Measurements from ENCODE around the gene ASCL2.

Gene ASCL2

GRCh38 chr11:2311353-2312133 is 41.2 kb upstream of the ASCL2 start:
- Mint-ChIP-seq H3K27me3 (ENCODE audit: low read depth) (no peaks in the 10 kb centered on the region), H3K4me1 (ENCODE audit: low read depth) (peaks cover under 1% of the 10 kb centered on the region), H3K9me3 (no peaks in the 10 kb centered on the region), H3K27ac (no peak overlapping the region), H3K36me3 (ENCODE audit: low read depth) (no peaks in the 10 kb centered on the region), H3K4me3 (no peak overlapping the region)

GRCh38 chr11:2310786-2311352 is 40.5 kb upstream of the ASCL2 start:
- no peaks in the 10 kb centered on the region for H3K9me3 Mint-ChIP-seq
- peaks cover 7% of the 10 kb centered on the region for H3K4me1 Mint-ChIP-seq (ENCODE audit: low read depth)
- no peaks in the 10 kb centered on the region for H3K27me3 Mint-ChIP-seq (ENCODE audit: low read depth)
- no peak overlapping the region for H3K4me3 Mint-ChIP-seq
- H3K36me3 Mint-ChIP-seq (ENCODE audit: low read depth): no peaks in the 10 kb centered on the region
- H3K27ac Mint-ChIP-seq: no peak overlapping the region

- H3K27me3 Mint-ChIP-seq (ENCODE audit: low read depth): no peaks in the 10 kb centered on the region
- no peak overlapping the region for H3K27ac Mint-ChIP-seq
- no peaks in the 10 kb centered on the region for H3K36me3 Mint-ChIP-seq (ENCODE audit: low read depth)
- no peak overlapping the region for H3K4me3 Mint-ChIP-seq
- no peaks in the 10 kb centered on the region for H3K9me3 Mint-ChIP-seq
- peaks cover 11% of the 10 kb centered on the region for H3K4me1 Mint-ChIP-seq (ENCODE audit: low read depth)
Measured at GRCh38 chr11:2310073-2310785, 39.8 kb upstream of the ASCL2 start.

- H3K4me3 Mint-ChIP-seq: no peak overlapping the region
- no peaks in the 10 kb centered on the region for H3K9me3 Mint-ChIP-seq
- H3K27me3 Mint-ChIP-seq (ENCODE audit: low read depth): no peaks in the 10 kb centered on the region
- H3K36me3 Mint-ChIP-seq (ENCODE audit: low read depth): no peaks in the 10 kb centered on the region
- H3K27ac Mint-ChIP-seq: no peak overlapping the region
- peaks cover 11% of the 10 kb centered on the region for H3K4me1 Mint-ChIP-seq (ENCODE audit: low read depth)
Measured at GRCh38 chr11:2309251-2310072, 39.1 kb upstream of the ASCL2 start.

GRCh38 chr11:2308713-2309112 is 38.3 kb upstream of the ASCL2 start:
- H3K27ac Mint-ChIP-seq: no peak overlapping the region
- H3K9me3 Mint-ChIP-seq: no peaks in the 10 kb centered on the region
- H3K36me3 Mint-ChIP-seq (ENCODE audit: low read depth): no peaks in the 10 kb centered on the region
- H3K27me3 Mint-ChIP-seq (ENCODE audit: low read depth): no peaks in the 10 kb centered on the region
- no peak overlapping the region for H3K4me3 Mint-ChIP-seq
- H3K4me1 Mint-ChIP-seq (ENCODE audit: low read depth): peaks cover 11% of the 10 kb centered on the region

- Mint-ChIP-seq H3K9me3 (no peaks in the 10 kb centered on the region), H3K36me3 (ENCODE audit: low read depth) (no peaks in the 10 kb centered on the region), H3K27me3 (ENCODE audit: low read depth) (no peaks in the 10 kb centered on the region), H3K4me3 (no peak overlapping the region), H3K27ac (no peak overlapping the region), H3K4me1 (ENCODE audit: low read depth) (peaks cover 11% of the 10 kb centered on the region)
Measured at GRCh38 chr11:2307501-2308331, 37.3 kb upstream of the ASCL2 start.

GRCh38 chr11:2306877-2307500 is 36.6 kb upstream of the ASCL2 start:
- no peak overlapping the region for H3K27ac Mint-ChIP-seq
- H3K27me3 Mint-ChIP-seq (ENCODE audit: low read depth): no peaks in the 10 kb centered on the region
- no peaks in the 10 kb centered on the region for H3K36me3 Mint-ChIP-seq (ENCODE audit: low read depth)
- no peaks in the 10 kb centered on the region for H3K9me3 Mint-ChIP-seq
- no peak overlapping the region for H3K4me3 Mint-ChIP-seq
- H3K4me1 Mint-ChIP-seq (ENCODE audit: low read depth): peaks cover 12% of the 10 kb centered on the region

- Mint-ChIP-seq H3K4me1 (ENCODE audit: low read depth) (peaks cover 17% of the 10 kb centered on the region), H3K4me3 (peak overlapping the region; percentile 68), H3K9me3 (no peaks in the 10 kb centered on the region)
Measured at GRCh38 chr11:2306452-2306823, 36.0 kb upstream of the ASCL2 start.

GRCh38 chr11:2305788-2306451 is 35.5 kb upstream of the ASCL2 start:
- Mint-ChIP-seq H3K4me3 (peak overlapping the region; percentile 68), H3K36me3 (ENCODE audit: low read depth) (no peaks in the 10 kb centered on the region), H3K27ac (peak overlapping the region; percentile 83), H3K9me3 (no peaks in the 10 kb centered on the region), H3K4me1 (ENCODE audit: low read depth) (peaks cover 18% of the 10 kb centered on the region), H3K27me3 (ENCODE audit: low read depth) (no peaks in the 10 kb centered on the region)

More at GRCh38 chr11:2306452-2306823, 36.0 kb upstream of the ASCL2 start:
- Mint-ChIP-seq H3K27ac (peak overlapping the region; percentile 83), H3K36me3 (ENCODE audit: low read depth) (no peaks in the 10 kb centered on the region), H3K27me3 (ENCODE audit: low read depth) (no peaks in the 10 kb centered on the region)

GRCh38 chr11:2305140-2305778 is 34.9 kb upstream of the ASCL2 start:
- H3K4me3 Mint-ChIP-seq: peak overlapping the region; percentile 68
- no peaks in the 10 kb centered on the region for H3K27me3 Mint-ChIP-seq (ENCODE audit: low read depth)
- no peaks in the 10 kb centered on the region for H3K36me3 Mint-ChIP-seq (ENCODE audit: low read depth)
- peaks cover 22% of the 10 kb centered on the region for H3K4me1 Mint-ChIP-seq (ENCODE audit: low read depth)
- no peaks in the 10 kb centered on the region for H3K9me3 Mint-ChIP-seq
- no peak overlapping the region for H3K27ac Mint-ChIP-seq

GRCh38 chr11:2304506-2305139 is 34.2 kb upstream of the ASCL2 start:
- peaks cover 24% of the 10 kb centered on the region for H3K4me1 Mint-ChIP-seq (ENCODE audit: low read depth)
- H3K9me3 Mint-ChIP-seq: no peaks in the 10 kb centered on the region
- no peaks in the 10 kb centered on the region for H3K36me3 Mint-ChIP-seq (ENCODE audit: low read depth)
- no peak overlapping the region for H3K4me3 Mint-ChIP-seq
- no peak overlapping the region for H3K27ac Mint-ChIP-seq
- no peaks in the 10 kb centered on the region for H3K27me3 Mint-ChIP-seq (ENCODE audit: low read depth)

All from T-helper 1 cell treated with Interleukin-12 subunit alpha and Interleukin-12 subunit beta and Interleukin-4 antibody, amounts not matched to agents 30 μg/mL and 1 μg/mL, for 36 hours (primary cell).